Activated T-cell treated with anti-CD3 and anti-CD28 coated beads for 4 hours (primary cell): Measurements from ENCODE around the gene SLC66A2.
"Not testable (repeated sequence)": the region's sequence is repeated elsewhere in the genome, so short reads cannot be mapped to it uniquely, and the experiment has no call there.

ENCODE experiments used
- DNase-seq: peaks from one replicate; pipeline ENCODE4 v3.0.0-alpha.2; 2020

SLC66A2 gene

GRCh38 chr18:79877163-79878091 is 74.0 kb downstream of the SLC66A2 start:
- no peak for DNase-seq

GRCh38 chr18:79876497-79876896 is 75.0 kb downstream of the SLC66A2 start:
- no peak for DNase-seq

GRCh38 chr18:79875931-79876461 is 75.5 kb downstream of the SLC66A2 start:
- no peak for DNase-seq

- DNase-seq, result no peak
Measured at GRCh38 chr18:79875531-79875919, 75.9 kb downstream of the SLC66A2 start.

GRCh38 chr18:79874553-79875530 is 76.6 kb downstream of the SLC66A2 start:
- DNase-seq, result no peak

GRCh38 chr18:79873449-79874110 is 77.9 kb downstream of the SLC66A2 start:
- no peak for DNase-seq

- no peak for DNase-seq
Measured at GRCh38 chr18:79872527-79873444, 78.7 kb downstream of the SLC66A2 start.

GRCh38 chr18:79871481-79872091 is 79.9 kb downstream of the SLC66A2 start:
- DNase-seq, result no peak

GRCh38 chr18:79871026-79871390 is 80.4 kb downstream of the SLC66A2 start:
- no peak for DNase-seq

GRCh38 chr18:79870301-79871025 is 81.0 kb downstream of the SLC66A2 start:
- no peak for DNase-seq

GRCh38 chr18:79869591-79870300 is 81.7 kb downstream of the SLC66A2 start:
- DNase-seq, result no peak

- no peak for DNase-seq
Measured at GRCh38 chr18:79868811-79869541, 82.5 kb downstream of the SLC66A2 start.

GRCh38 chr18:79868168-79868784 is 83.2 kb downstream of the SLC66A2 start:
- no peak for DNase-seq

- DNase-seq, result no peak
Measured at GRCh38 chr18:79867666-79868065, 83.8 kb downstream of the SLC66A2 start.

- no peak for DNase-seq
Measured at GRCh38 chr18:79866889-79867574, 84.4 kb downstream of the SLC66A2 start.

GRCh38 chr18:79865951-79866350 is 85.5 kb downstream of the SLC66A2 start:
- DNase-seq, result not testable (repeated sequence)

GRCh38 chr18:79864955-79865354 is 86.5 kb downstream of the SLC66A2 start:
- not testable (repeated sequence) for DNase-seq
